PC-9 (cell line): ENCODE measurements around the gene PKNOX1.

Experiments used
- EZH2 ChIP-seq: fragments of 200-600 bp; sonication (generic); IDR thresholded peaks from 2 replicates; pipeline ENCODE4 v1.8.0; 2017; ENCODE audit warnings: antibody characterized with exemption, low read depth
- TF ChIP-seq, protein P1 (sequence below): fragments of 200-600 bp; sonication (generic); conservative IDR thresholded peaks from 2 replicates; pipeline ENCODE4 v1.6.1; 2017; ENCODE audit warnings: mixed run types, antibody characterized with exemption, mild to moderate bottlenecking, moderate library complexity

DNA sequence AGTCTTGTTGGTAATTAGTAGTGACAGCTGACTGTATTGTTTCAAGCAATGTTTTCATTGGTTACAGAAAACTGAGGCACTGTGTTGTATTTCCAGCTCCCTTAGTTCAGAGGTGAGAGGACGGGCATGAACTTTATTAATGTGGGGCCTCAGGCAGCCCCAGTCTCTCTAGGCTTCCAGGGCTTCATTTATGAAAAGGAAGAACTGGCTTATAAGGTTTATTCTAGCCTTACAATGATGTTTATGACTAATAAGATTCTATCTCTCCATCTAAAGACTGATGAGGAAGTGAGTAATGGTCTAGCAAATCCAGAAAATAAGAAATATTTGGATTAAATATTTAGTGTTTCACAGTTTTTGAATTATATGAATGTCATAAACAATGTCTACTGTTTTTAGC, 59.7 kb downstream of the PKNOX1 start:
- no peak for TF ChIP-seq EZH2
- TF ChIP-seq, protein P1, sequence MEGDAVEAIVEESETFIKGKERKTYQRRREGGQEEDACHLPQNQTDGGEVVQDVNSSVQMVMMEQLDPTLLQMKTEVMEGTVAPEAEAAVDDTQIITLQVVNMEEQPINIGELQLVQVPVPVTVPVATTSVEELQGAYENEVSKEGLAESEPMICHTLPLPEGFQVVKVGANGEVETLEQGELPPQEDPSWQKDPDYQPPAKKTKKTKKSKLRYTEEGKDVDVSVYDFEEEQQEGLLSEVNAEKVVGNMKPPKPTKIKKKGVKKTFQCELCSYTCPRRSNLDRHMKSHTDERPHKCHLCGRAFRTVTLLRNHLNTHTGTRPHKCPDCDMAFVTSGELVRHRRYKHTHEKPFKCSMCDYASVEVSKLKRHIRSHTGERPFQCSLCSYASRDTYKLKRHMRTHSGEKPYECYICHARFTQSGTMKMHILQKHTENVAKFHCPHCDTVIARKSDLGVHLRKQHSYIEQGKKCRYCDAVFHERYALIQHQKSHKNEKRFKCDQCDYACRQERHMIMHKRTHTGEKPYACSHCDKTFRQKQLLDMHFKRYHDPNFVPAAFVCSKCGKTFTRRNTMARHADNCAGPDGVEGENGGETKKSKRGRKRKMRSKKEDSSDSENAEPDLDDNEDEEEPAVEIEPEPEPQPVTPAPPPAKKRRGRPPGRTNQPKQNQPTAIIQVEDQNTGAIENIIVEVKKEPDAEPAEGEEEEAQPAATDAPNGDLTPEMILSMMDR: no peak
